Heart left ventricle (tissue), 16 donors: Measurements from ENCODE around the gene TOR4A. TPM values are rescaled to one million over a fixed set of nuclear protein-coding genes. Genes with fewer than 3 reads are reported as not detected.
A peak's percentile ranks its signal among the peaks of the same experiment; 100 is the strongest.

ENCODE experiments used
- ATAC-seq, 4 donors: fragments of 200-7000 bp; cut with Tn5 transposase; one replicate each; pipeline ENCODE4 v1.9.1; 2020 to 2022; ENCODE audit warnings: moderate library complexity in 4 of 4, mild to moderate bottlenecking in 3 of 4, moderate number of reproducible peaks in 1 of 4
- DNase-seq, 5 donors: peaks; one replicate each; pipeline ENCODE4 v3.0.0-alpha.2; 2020
- H3K27ac ChIP-seq, 12 donors: fragments of 200-600 bp; sonication (generic) in 4 of 12; one replicate each; pipeline versions ENCODE4 v1.5.0 to v1.8.0; 2016 to 2022; ENCODE audit warnings: mild to moderate bottlenecking in 2 of 12
- H3K27me3 ChIP-seq, 9 donors: fragments of 200-600 bp; sonication (generic) in 2 of 9; one replicate each; pipeline versions ENCODE4 v1.5.1 to v1.8.0; 2016 to 2022; ENCODE audit warnings: mild to moderate bottlenecking in 3 of 9
- H3K36me3 ChIP-seq, 9 donors: fragments of 200-600 bp; sonication (generic) in 2 of 9; one replicate each; pipeline versions ENCODE4 v1.5.0 to v1.8.0; 2018 to 2022; ENCODE audit warnings: mild to moderate bottlenecking in 2 of 9
- H3K4me1 ChIP-seq, 12 donors: fragments of 200-600 bp; sonication (generic) in 4 of 12; one replicate each; pipeline versions ENCODE4 v1.5.0 to v1.8.0; 2016 to 2022; ENCODE audit warnings: mild to moderate bottlenecking in 3 of 12
- H3K4me3 ChIP-seq, 12 donors: fragments of 200-600 bp; sonication (generic) in 4 of 12; one replicate each; pipeline versions ENCODE4 v1.5.0 to v1.8.0; 2017 to 2022; ENCODE audit warnings: mild to moderate bottlenecking in 9 of 12, moderate library complexity in 4 of 12
- H3K9me3 ChIP-seq, 12 donors: fragments of 200-600 bp; sonication (generic) in 4 of 12; one replicate each; pipeline versions ENCODE4 v1.5.0 to v1.8.0; 2016 to 2022; ENCODE audit warnings: mild to moderate bottlenecking in 1 of 12
- CTCF ChIP-seq, 12 donors: fragments of 200-600 bp; sonication (generic) in 4 of 12; IDR thresholded peaks; one replicate each; pipeline versions ENCODE4 v1.5.0 to v1.8.0; 2018 to 2022; ENCODE audit warnings: antibody characterized with exemption in 12 of 12, mild to moderate bottlenecking in 5 of 12
- POLR2A ChIP-seq, 2 donors: fragments of 450-650 bp; IDR thresholded peaks; one replicate each; pipeline ENCODE4 v1.6.1; 2017; ENCODE audit warnings: antibody characterized with exemption in 2 of 2, mild to moderate bottlenecking in 2 of 2, moderate library complexity in 2 of 2
- WGBS, 4 donors: extraction: QIAGEN DNeasy Blood & Tissue Kit in 2 of 4; methylation state at CpG; one replicate each; pipeline versions ENCODE4 v1.1.5 to v1.1.7; 2013 to 2018; 5-methylcytosine and 5-hydroxymethylcytosine counted together
- intact Hi-C, 10 donors: fragments of 100-400 bp; cut with DNase I; formaldehyde crosslinking; loops; one replicate each; pipeline versions ENCODE4 v1.11.1 to v1.14.2; 2022
- polyA plus RNA-seq, 2 donors: library from polyadenylated mRNA; stranded (reverse); fragments of 200-250 nt; gene quantifications; one replicate each; pipeline ENCODE4 v1.2.3, GENCODE V29; 2013
- total RNA-seq, 9 donors: library from RNA; depleted of rRNA in 2 of 9; stranded (reverse); fragments of >200 nt in 2 of 9; fragmentation: NEBNext Ultra II Directional in 3 of 9; extraction: Animal tissue kit (Norgen Biotek cat#: 25700) in 3 of 9; gene quantifications; one replicate each; pipeline versions ENCODE4 v1.1.0 to v1.2.4, GENCODE V29; 2016 to 2023
- donor health status: ischemic (EF 13 %, LVEDD 7.1; RV severe dilation, severe dysfunction).
- donor health status: healthy with polysubstance abuse.
- donor health status: DM: no; HTN: yes; CAD: no.
- donor health status: DM: no; HTN: no; CAD: no.
- donor health status: ischemic (EF 25% LVEDD 6.9; RV normal size, moderate dysfunction).
- donor health status: ischemic (EF 25% LVEDD 5.7; RV mildly dilated, moderate dysfunction).
- donor health status: healthy.
- donor health status: DM: yes; HTN: yes; CAD: no.
- donor health status: ischemic (EF 35%, LVEDD 5.7; RV mildly dilated, moderate dysfunction).
- donor health status: nonischemic (EF 11% LVEDD 7.7; RV severe dilation, severe dysfunction).
- donor health status: DM: yes; HTN: yes; CAD: no.
- donor health status: PGD.
- donor health status: ischemic (EF 29% LVEDD 5.4; RV normal size, mild dysfunction).
- donor health status: nonischemic (EF 23%, LVEDD 6.1; RV moderate dilation, normal function).

TOR4A gene
- total and polyA plus RNA-seq, 11 donors = 6.6 to 46.4 (median 16.4) TPM

- peak in 4 of 5 donors; percentile 20 to 66 (median 36) for DNase-seq
Observed at GRCh38 chr9:137278721-137279711, 1.5 kb downstream of the TOR4A start.

GRCh38 chr9:137279741-137280473 is 2.4 kb downstream of the TOR4A start:
- peak in 3 of 5 donors; percentile 16 to 33 (median 29) for DNase-seq
- Histone ChIP-seq H3K27me3 (no peaks in the 10 kb centered on the region), H3K9me3 (peaks cover 0 to under 1% (median 0%) of the 10 kb centered on the region in 12 donors), H3K4me3 (no peak overlapping the region), H3K27ac (no peak overlapping the region), H3K4me1 (peaks cover 6 to 73% (median 38%) of the 10 kb centered on the region in 12 donors), H3K36me3 (peaks cover 0 to 20% (median 17%) of the 10 kb centered on the region in 9 donors)
- TF ChIP-seq POLR2A (IDR thresholded peaks at IDR 0.05) (no peak), CTCF (IDR thresholded peaks at IDR 0.05) (no peak)
- no peak for ATAC-seq
- intact Hi-C loops = loop anchor here in 3 of 10 donors (5.0 to 10.0 kb wide), 2 partner anchors 127 to 245 kb away; no protein-coding TSS in a partner anchor
- WGBS, 4 donors = 83 to 93% (median 90%) methylated on average over 35 to 41 of the region's 41 CpGs

More at GRCh38 chr9:137278721-137279711, 1.5 kb downstream of the TOR4A start:
- Histone ChIP-seq H3K9me3 (no peaks in the 10 kb centered on the region), H3K27ac (peak overlapping the region; percentile 83 to 100 (median 98)), H3K4me1 (peaks cover 6 to 80% (median 41%) of the 10 kb centered on the region in 12 donors), H3K4me3 (peak overlapping the region; percentile 19 to 71 (median 64)), H3K36me3 (peaks cover 0 to 20% (median 18%) of the 10 kb centered on the region in 9 donors), H3K27me3 (no peaks in the 10 kb centered on the region)
- TF ChIP-seq CTCF (IDR thresholded peaks at IDR 0.05) (no peak), POLR2A (IDR thresholded peaks at IDR 0.05) (no peak)
- intact Hi-C loops = no loop called here
- no peak for ATAC-seq
- WGBS, 4 donors = 74 to 95% (median 85%) methylated on average over 86 to 139 of the region's 139 CpGs

GRCh38 chr9:137280474-137281344 is 3.2 kb downstream of the TOR4A start:
- Histone ChIP-seq H3K4me3 (peak overlapping the region in 5 of 12 donors; percentile 4 to 26 (median 24)), H3K9me3 (peaks cover 0 to 8% (median 0%) of the 10 kb centered on the region in 12 donors), H3K27ac (peak overlapping the region in 1 of 12 donors; percentile 24), H3K36me3 (peaks cover 0 to 20% (median 17%) of the 10 kb centered on the region in 9 donors), H3K4me1 (peaks cover 6 to 66% (median 32%) of the 10 kb centered on the region in 12 donors), H3K27me3 (no peaks in the 10 kb centered on the region)
- no peak for TF ChIP-seq POLR2A (IDR thresholded peaks at IDR 0.05)
- TF ChIP-seq CTCF (IDR thresholded peaks at IDR 0.05) = peak in 11 of 12 donors; percentile 21 to 64 (median 41)
- peak; percentile 23 to 72 (median 44) for DNase-seq
- 44 to 70% (median 52%) methylated on average over 70 to 85 of the region's 85 CpGs for WGBS, 4 donors
- intact Hi-C loops = loop anchor here in 3 of 10 donors (5.0 to 10.0 kb wide), 2 partner anchors 127 to 244 kb away; no protein-coding TSS in a partner anchor
- ATAC-seq = no peak
